Stomach (tissue), 4 donors: ENCODE measurements around the gene NR4A1.

ENCODE experiments used
- EP300 ChIP-seq: sonication (generic); formaldehyde crosslinking; IDR thresholded peaks from one replicate; pipeline ENCODE4 v1.6.1; 2017; ENCODE audit warnings: antibody characterized with exemption
- POLR2A ChIP-seq, 4 donors: fragments of 450-650 bp; IDR thresholded peaks; one replicate each; pipeline ENCODE4 v1.6.1; 2016; ENCODE audit warnings: antibody characterized with exemption in 4 of 4, control low read depth in 2 of 4, mild to moderate bottlenecking in 1 of 4, moderate library complexity in 1 of 4
- TF ChIP-seq, protein P1 (sequence below), 7 experiments: fragments of 450-650 bp in 4 of 7; fragments of 200-600 bp in 3 of 7; sonication (generic) in 3 of 7; IDR thresholded peaks; one replicate each; pipeline ENCODE4 v1.5.1; 2016 to 2019; ENCODE audit warnings: antibody characterized with exemption in 7 of 7, control low read depth in 2 of 7, mild to moderate bottlenecking in 1 of 7

GRCh38 chr12:52082669-52082987, 31.4 kb downstream of the NR4A1 start:
- TF ChIP-seq, protein P1, sequence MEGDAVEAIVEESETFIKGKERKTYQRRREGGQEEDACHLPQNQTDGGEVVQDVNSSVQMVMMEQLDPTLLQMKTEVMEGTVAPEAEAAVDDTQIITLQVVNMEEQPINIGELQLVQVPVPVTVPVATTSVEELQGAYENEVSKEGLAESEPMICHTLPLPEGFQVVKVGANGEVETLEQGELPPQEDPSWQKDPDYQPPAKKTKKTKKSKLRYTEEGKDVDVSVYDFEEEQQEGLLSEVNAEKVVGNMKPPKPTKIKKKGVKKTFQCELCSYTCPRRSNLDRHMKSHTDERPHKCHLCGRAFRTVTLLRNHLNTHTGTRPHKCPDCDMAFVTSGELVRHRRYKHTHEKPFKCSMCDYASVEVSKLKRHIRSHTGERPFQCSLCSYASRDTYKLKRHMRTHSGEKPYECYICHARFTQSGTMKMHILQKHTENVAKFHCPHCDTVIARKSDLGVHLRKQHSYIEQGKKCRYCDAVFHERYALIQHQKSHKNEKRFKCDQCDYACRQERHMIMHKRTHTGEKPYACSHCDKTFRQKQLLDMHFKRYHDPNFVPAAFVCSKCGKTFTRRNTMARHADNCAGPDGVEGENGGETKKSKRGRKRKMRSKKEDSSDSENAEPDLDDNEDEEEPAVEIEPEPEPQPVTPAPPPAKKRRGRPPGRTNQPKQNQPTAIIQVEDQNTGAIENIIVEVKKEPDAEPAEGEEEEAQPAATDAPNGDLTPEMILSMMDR (IDR thresholded peaks at IDR 0.05), result no peak
- TF ChIP-seq POLR2A (IDR thresholded peaks at IDR 0.05) (no peak), EP300 (no peak)
